ENCODE data around the gene LRRTM3.

Gene LRRTM3

GRCh38 chr10:66925373-66925772 lies 463 bp upstream of the LRRTM3 start:
- Histone ChIP-seq H3K36me3 (ENCODE audit: insufficient read depth, insufficient read length, low read length) (no peaks in the 10 kb centered on the region), H3K27me3 (ENCODE audit: insufficient read depth, insufficient read length) (peaks cover 7% of the 10 kb centered on the region), H3K9me3 (ENCODE audit: insufficient read depth, low read length) (no peaks in the 10 kb centered on the region), H3K4me1 (ENCODE audit: insufficient read depth, insufficient read length) (no peaks in the 10 kb centered on the region), H3K4me3 (ENCODE audit: insufficient read length, low read depth) (no peak overlapping the region), H3K9ac (ENCODE audit: insufficient read length, low read depth) (no peak overlapping the region)
- TF ChIP-seq SUZ12 (IDR thresholded peaks at IDR 0.05; ENCODE audit: extremely low read depth, insufficient read depth, insufficient read length) (no peak), YY1 (IDR thresholded peaks at IDR 0.05; ENCODE audit: insufficient read depth, insufficient read length) (no peak), ZNF274 (IDR thresholded peaks at IDR 0.05; ENCODE audit: low read depth, low read length) (no peak)
- DNase-seq (ENCODE audit: low read depth, low spot score): no peak

GRCh38 chr10:66926841-66927240 lies 1.0 kb downstream of the LRRTM3 start:
- Histone ChIP-seq H3K4me3 (ENCODE audit: insufficient read length, low read depth) (no peak overlapping the region), H3K4me1 (ENCODE audit: insufficient read depth, insufficient read length) (no peaks in the 10 kb centered on the region), H3K27me3 (ENCODE audit: insufficient read depth, insufficient read length) (peaks cover 7% of the 10 kb centered on the region), H3K9me3 (ENCODE audit: insufficient read depth, low read length) (no peaks in the 10 kb centered on the region), H3K36me3 (ENCODE audit: insufficient read depth, insufficient read length, low read length) (no peaks in the 10 kb centered on the region), H3K9ac (ENCODE audit: insufficient read length, low read depth) (no peak overlapping the region)
- DNase-seq (ENCODE audit: low read depth, low spot score): no peak
- TF ChIP-seq YY1 (IDR thresholded peaks at IDR 0.05; ENCODE audit: insufficient read depth, insufficient read length) (no peak), SUZ12 (IDR thresholded peaks at IDR 0.05; ENCODE audit: extremely low read depth, insufficient read depth, insufficient read length) (no peak), ZNF274 (IDR thresholded peaks at IDR 0.05; ENCODE audit: low read depth, low read length) (no peak)

GRCh38 chr10:66927251-66927935 lies 1.6 kb downstream of the LRRTM3 start:
- H3K9ac ChIP-seq (ENCODE audit: insufficient read length, low read depth): no peak overlapping the region
- no peaks in the 10 kb centered on the region for H3K9me3 ChIP-seq (ENCODE audit: insufficient read depth, low read length)
- peaks cover 7% of the 10 kb centered on the region for H3K27me3 ChIP-seq (ENCODE audit: insufficient read depth, insufficient read length)
- H3K4me1 ChIP-seq (ENCODE audit: insufficient read depth, insufficient read length): no peaks in the 10 kb centered on the region
- TF ChIP-seq SUZ12 (IDR thresholded peaks at IDR 0.05; ENCODE audit: extremely low read depth, insufficient read depth, insufficient read length) (no peak), YY1 (IDR thresholded peaks at IDR 0.05; ENCODE audit: insufficient read depth, insufficient read length) (no peak), ZNF274 (IDR thresholded peaks at IDR 0.05; ENCODE audit: low read depth, low read length) (no peak)
- no peak for DNase-seq (ENCODE audit: low read depth, low spot score)
- no peaks in the 10 kb centered on the region for H3K36me3 ChIP-seq (ENCODE audit: insufficient read depth, insufficient read length, low read length)
- H3K4me3 ChIP-seq (ENCODE audit: insufficient read length, low read depth): no peak overlapping the region

- H3K9me3 ChIP-seq (ENCODE audit: insufficient read depth, low read length): no peaks in the 10 kb centered on the region
- no peak overlapping the region for H3K4me3 ChIP-seq (ENCODE audit: insufficient read length, low read depth)
- no peak for DNase-seq (ENCODE audit: low read depth, low spot score)
- no peak for TF ChIP-seq SUZ12 (IDR thresholded peaks at IDR 0.05; ENCODE audit: extremely low read depth, insufficient read depth, insufficient read length)
- TF ChIP-seq YY1 (IDR thresholded peaks at IDR 0.05; ENCODE audit: insufficient read depth, insufficient read length): no peak
- TF ChIP-seq ZNF274 (IDR thresholded peaks at IDR 0.05; ENCODE audit: low read depth, low read length): no peak
- H3K36me3 ChIP-seq (ENCODE audit: insufficient read depth, insufficient read length, low read length): no peaks in the 10 kb centered on the region
- H3K4me1 ChIP-seq (ENCODE audit: insufficient read depth, insufficient read length): no peaks in the 10 kb centered on the region
- H3K9ac ChIP-seq (ENCODE audit: insufficient read length, low read depth): no peak overlapping the region
- peaks cover 7% of the 10 kb centered on the region for H3K27me3 ChIP-seq (ENCODE audit: insufficient read depth, insufficient read length)
These were observed 2.3 kb downstream of the LRRTM3 start for GRCh38 chr10:66927971-66928770.

GRCh38 chr10:66928776-66929175 lies 2.9 kb downstream of the LRRTM3 start:
- no peak for TF ChIP-seq YY1 (IDR thresholded peaks at IDR 0.05; ENCODE audit: insufficient read depth, insufficient read length)
- no peak for TF ChIP-seq ZNF274 (IDR thresholded peaks at IDR 0.05; ENCODE audit: low read depth, low read length)
- no peak for TF ChIP-seq SUZ12 (IDR thresholded peaks at IDR 0.05; ENCODE audit: extremely low read depth, insufficient read depth, insufficient read length)
- Histone ChIP-seq H3K4me3 (ENCODE audit: insufficient read length, low read depth) (no peak overlapping the region), H3K9ac (ENCODE audit: insufficient read length, low read depth) (no peak overlapping the region), H3K9me3 (ENCODE audit: insufficient read depth, low read length) (no peaks in the 10 kb centered on the region), H3K27me3 (ENCODE audit: insufficient read depth, insufficient read length) (peaks cover 7% of the 10 kb centered on the region), H3K4me1 (ENCODE audit: insufficient read depth, insufficient read length) (no peaks in the 10 kb centered on the region), H3K36me3 (ENCODE audit: insufficient read depth, insufficient read length, low read length) (no peaks in the 10 kb centered on the region)
- DNase-seq (ENCODE audit: low read depth, low spot score): no peak

GRCh38 chr10:66929375-66929774 lies 3.5 kb downstream of the LRRTM3 start:
- H3K36me3 ChIP-seq (ENCODE audit: insufficient read depth, insufficient read length, low read length): no peaks in the 10 kb centered on the region
- H3K9me3 ChIP-seq (ENCODE audit: insufficient read depth, low read length): no peaks in the 10 kb centered on the region
- DNase-seq (ENCODE audit: low read depth, low spot score): no peak
- no peaks in the 10 kb centered on the region for H3K4me1 ChIP-seq (ENCODE audit: insufficient read depth, insufficient read length)
- no peak overlapping the region for H3K4me3 ChIP-seq (ENCODE audit: insufficient read length, low read depth)
- no peak overlapping the region for H3K9ac ChIP-seq (ENCODE audit: insufficient read length, low read depth)
- no peak for TF ChIP-seq YY1 (IDR thresholded peaks at IDR 0.05; ENCODE audit: insufficient read depth, insufficient read length)
- TF ChIP-seq SUZ12 (IDR thresholded peaks at IDR 0.05; ENCODE audit: extremely low read depth, insufficient read depth, insufficient read length): no peak
- no peak for TF ChIP-seq ZNF274 (IDR thresholded peaks at IDR 0.05; ENCODE audit: low read depth, low read length)
- peaks cover 7% of the 10 kb centered on the region for H3K27me3 ChIP-seq (ENCODE audit: insufficient read depth, insufficient read length)

GRCh38 chr10:66931340-66931948 lies 5.6 kb downstream of the LRRTM3 start:
- TF ChIP-seq YY1 (IDR thresholded peaks at IDR 0.05; ENCODE audit: insufficient read depth, insufficient read length) (no peak), ZNF274 (IDR thresholded peaks at IDR 0.05; ENCODE audit: low read depth, low read length) (no peak), SUZ12 (IDR thresholded peaks at IDR 0.05; ENCODE audit: extremely low read depth, insufficient read depth, insufficient read length) (no peak)
- peak; percentile 30 for DNase-seq (ENCODE audit: low read depth, low spot score)
- H3K36me3 ChIP-seq (ENCODE audit: insufficient read depth, insufficient read length, low read length): no peaks in the 10 kb centered on the region

More at GRCh38 chr10:66931340-66931948, 5.6 kb downstream of the LRRTM3 start:
- Histone ChIP-seq H3K4me3 (ENCODE audit: insufficient read length, low read depth) (no peak overlapping the region), H3K9me3 (ENCODE audit: insufficient read depth, low read length) (no peaks in the 10 kb centered on the region), H3K4me1 (ENCODE audit: insufficient read depth, insufficient read length) (no peaks in the 10 kb centered on the region), H3K27me3 (ENCODE audit: insufficient read depth, insufficient read length) (peaks cover 7% of the 10 kb centered on the region), H3K9ac (ENCODE audit: insufficient read length, low read depth) (no peak overlapping the region)
